A549 (cell line): ENCODE data around the gene ZNF608. TPM values are rescaled to one million over a fixed set of nuclear protein-coding genes. Genes with fewer than 3 reads are reported as not detected.

Experiments used
- ATAC-seq, 2 experiments: fragments of 200-7000 bp in 1 of 2; fragments of >200 bp in 1 of 2; cut with Nextera tagmentation in 1 of 2; cut with Tn5 transposase in 1 of 2; 3 replicates each; pipeline versions ENCODE4 v1.8.0 to v1.9.1; 2018 to 2020; ENCODE audit warnings: mild to moderate bottlenecking in 1 of 2, moderate library complexity in 1 of 2
- CTCF ChIA-PET: fragments of 300-600 bp; sonication (Branson Sonifier 250); formaldehyde crosslinking; extraction: SDS; loops from one replicate; lab custom pipeline; 2021; ENCODE audit warnings: antibody characterized with exemption, inconsistent platforms; lab: Yijun Ruan, JAX
- POLR2A ChIA-PET: fragments of 350-600 bp; formaldehyde crosslinking; extraction: SDS; loops from one replicate; lab custom pipeline; 2021; ENCODE audit warnings: antibody characterized with exemption, inconsistent platforms; lab: Yijun Ruan, JAX
- DNase-seq, 2 experiments: peaks; one replicate each; pipeline versions ENCODE4 v3.0.0 to v3.0.0-alpha.2; 2011 to 2016; ENCODE audit warnings: low read depth in 1 of 2, low spot score in 1 of 2
- FAIRE-seq: peaks from 2 replicates; lab custom pipeline; 2011; peaks lifted over from hg19 to GRCh38; lab: Jason Lieb, UNC
- H3K27ac ChIP-seq, 2 experiments: fragments of >200 bp; sonication (Bioruptor Twin); formaldehyde crosslinking; 3 replicates each; pipeline ENCODE4 v1.5.1; 2016 to 2017
- H3K4me1 ChIP-seq: fragments of >200 bp; sonication (Bioruptor Twin); formaldehyde crosslinking; 3 replicates; pipeline ENCODE4 v1.6.1; 2016
- H3K4me2 ChIP-seq: fragments of >200 bp; sonication (Bioruptor Twin); formaldehyde crosslinking; 3 replicates; pipeline ENCODE4 v1.6.1; 2016
- H3K4me3 ChIP-seq: fragments of >200 bp; sonication (Bioruptor Twin); formaldehyde crosslinking; 3 replicates; pipeline ENCODE4 v1.5.1; 2016
- H3K9me3 ChIP-seq: fragments of >200 bp; sonication (Bioruptor Twin); formaldehyde crosslinking; 3 replicates; pipeline ENCODE4 v1.6.1; 2016
- BHLHE40 ChIP-seq: IDR thresholded peaks from 2 replicates; pipeline ENCODE4 v1.6.1; 2012; ENCODE audit warnings: low read depth, low read length, inconsistent platforms
- CBX8 ChIP-seq: fragments of 200-600 bp; sonication (generic); IDR thresholded peaks from 2 replicates; pipeline ENCODE4 v1.6.1; 2016
- CHD4 ChIP-seq: fragments of 200-600 bp; sonication (generic); IDR thresholded peaks from 2 replicates; pipeline ENCODE4 v1.6.1; 2016; ENCODE audit warnings: antibody characterized with exemption, mild to moderate bottlenecking, borderline replicate concordance
- EHF ChIP-seq: fragments of 250-450 bp; sonication (Bioruptor Pico); IDR thresholded peaks from 2 replicates; pipeline ENCODE4 v1.5.0; 2020; ENCODE audit warnings: mild to moderate bottlenecking
- EP300 ChIP-seq, 2 experiments: fragments of >200 bp; sonication (Bioruptor Twin); formaldehyde crosslinking; IDR thresholded peaks; 2 replicates in 1 of 2; 3 replicates in 1 of 2; pipeline ENCODE4 v1.6.1; 2016 to 2017
- ESRRA ChIP-seq: fragments of 150-350 bp; IDR thresholded peaks from 2 replicates; pipeline ENCODE4 v1.6.1; 2014; ENCODE audit warnings: mild to moderate bottlenecking, low read length, borderline replicate concordance
- FOSB ChIP-seq: fragments of 250-450 bp; sonication (Bioruptor Pico); IDR thresholded peaks from 2 replicates; pipeline ENCODE4 v1.5.0; 2020; ENCODE audit warnings: mild to moderate bottlenecking, moderate library complexity
- HEYL ChIP-seq: fragments of 250-450 bp; sonication (Bioruptor Pico); IDR thresholded peaks from 2 replicates; pipeline ENCODE4 v1.8.0; 2021; ENCODE audit warnings: mild to moderate bottlenecking, moderate library complexity
- HOXB5 ChIP-seq: fragments of 250-450 bp; sonication (Bioruptor Pico); IDR thresholded peaks from 2 replicates; pipeline ENCODE4 v1.5.0; 2020; ENCODE audit warnings: mild to moderate bottlenecking, moderate library complexity
- JUN ChIP-seq, 2 experiments: fragments of >200 bp; sonication (Bioruptor Twin); formaldehyde crosslinking; IDR thresholded peaks; 2 replicates in 1 of 2; 3 replicates in 1 of 2; pipeline ENCODE4 v1.6.1; 2016 to 2017
- MAFK ChIP-seq: fragments of 450-650 bp; IDR thresholded peaks from 2 replicates; pipeline ENCODE4 v1.6.1; 2014; ENCODE audit not compliant: partially characterized antibody
- MAZ ChIP-seq: fragments of 150-350 bp; IDR thresholded peaks from 2 replicates; pipeline ENCODE4 v1.6.1; 2014; ENCODE audit warnings: antibody characterized with exemption, low read depth, low read length, borderline replicate concordance
- POLR2A ChIP-seq: IDR thresholded peaks from 2 replicates; pipeline ENCODE4 v1.6.1; 2012; ENCODE audit warnings: mild to moderate bottlenecking, low read length
- RAD21 ChIP-seq, 2 experiments: fragments of >200 bp in 1 of 2; sonication (Bioruptor Twin) in 1 of 2; formaldehyde crosslinking in 1 of 2; IDR thresholded peaks in 1 of 2; conservative IDR thresholded peaks in 1 of 2; 2 replicates in 1 of 2; 3 replicates in 1 of 2; pipeline ENCODE4 v1.6.1; 2012 to 2018; ENCODE audit warnings: inconsistent platforms in 1 of 2
- RFX5 ChIP-seq: fragments of 450-650 bp; IDR thresholded peaks from 2 replicates; pipeline ENCODE4 v1.7.1; 2014; ENCODE audit warnings: antibody characterized with exemption, mild to moderate bottlenecking, moderate library complexity
- RNF2 ChIP-seq: fragments of 200-600 bp; sonication (generic); IDR thresholded peaks from 2 replicates; pipeline ENCODE4 v1.6.1; 2016; ENCODE audit warnings: low read depth, mild to moderate bottlenecking, antibody characterized with exemption, moderate library complexity, borderline replicate concordance
- SREBF2 ChIP-seq: fragments of 450-650 bp; IDR thresholded peaks from 2 replicates; pipeline ENCODE4 v1.6.1; 2014; ENCODE audit warnings: mild to moderate bottlenecking, moderate library complexity
- TP53 ChIP-seq: fragments of 250-450 bp; sonication (Bioruptor Pico); IDR thresholded peaks from 2 replicates; pipeline ENCODE4 v1.5.0; 2021; ENCODE audit warnings: mild to moderate bottlenecking, moderate library complexity
- ZFP36 ChIP-seq: fragments of 450-650 bp; IDR thresholded peaks from 2 replicates; pipeline ENCODE4 v1.6.1; 2014; ENCODE audit warnings: borderline replicate concordance; ENCODE audit not compliant: partially characterized antibody
- ZSCAN20 ChIP-seq: fragments of 250-450 bp; sonication (Bioruptor Pico); IDR thresholded peaks from 2 replicates; pipeline ENCODE4 v1.8.0; 2022; ENCODE audit warnings: mild to moderate bottlenecking, moderate library complexity
- WGBS: methylation state at CpG from one replicate; pipeline ENCODE4 v1.1.6; 2017; ENCODE audit errors: missing lambda C conversion rate; 5-methylcytosine and 5-hydroxymethylcytosine counted together
- polyA plus RNA-seq, 4 experiments: library from polyadenylated mRNA; depleted of rRNA in 3 of 4; stranded (reverse); fragments of >200 nt; fragmentation: RNase III in 1 of 4; extraction: RNeasy Plus Mini Kit Qiagen cat#74134 plus additional on column Dnase treatment in 1 of 4; gene quantifications; 2 replicates in 3 of 4; 3 replicates in 1 of 4; pipeline ENCODE4 v1.2.3, GENCODE V29; 2011 to 2017
- TF ChIP-seq, protein P1 (sequence below): fragments of 450-650 bp; IDR thresholded peaks from 2 replicates; pipeline ENCODE4 v1.6.1; 2014; ENCODE audit warnings: antibody characterized with exemption
- TF ChIP-seq, protein P2 (sequence below): fragments of >200 bp; sonication (Bioruptor Twin); formaldehyde crosslinking; IDR thresholded peaks from 3 replicates; pipeline ENCODE4 v1.6.1; 2016
- TF ChIP-seq, protein P3 (sequence below): fragments of >200 bp; sonication (Bioruptor Twin); formaldehyde crosslinking; IDR thresholded peaks from 2 replicates; pipeline ENCODE4 v1.6.1; 2016
- TF ChIP-seq, protein P4 (sequence below): fragments of >200 bp; sonication (Bioruptor Twin); formaldehyde crosslinking; IDR thresholded peaks from 3 replicates; pipeline ENCODE4 v1.5.1; 2016
- TF ChIP-seq, protein P5 (sequence below): IDR thresholded peaks from 2 replicates; pipeline ENCODE4 v1.6.1; 2012

ZNF608 gene
- polyA plus RNA-seq, 2 of the 4 experiments (the other 2 are of a cell fraction): 0.77 to 1.8 TPM

DNA sequence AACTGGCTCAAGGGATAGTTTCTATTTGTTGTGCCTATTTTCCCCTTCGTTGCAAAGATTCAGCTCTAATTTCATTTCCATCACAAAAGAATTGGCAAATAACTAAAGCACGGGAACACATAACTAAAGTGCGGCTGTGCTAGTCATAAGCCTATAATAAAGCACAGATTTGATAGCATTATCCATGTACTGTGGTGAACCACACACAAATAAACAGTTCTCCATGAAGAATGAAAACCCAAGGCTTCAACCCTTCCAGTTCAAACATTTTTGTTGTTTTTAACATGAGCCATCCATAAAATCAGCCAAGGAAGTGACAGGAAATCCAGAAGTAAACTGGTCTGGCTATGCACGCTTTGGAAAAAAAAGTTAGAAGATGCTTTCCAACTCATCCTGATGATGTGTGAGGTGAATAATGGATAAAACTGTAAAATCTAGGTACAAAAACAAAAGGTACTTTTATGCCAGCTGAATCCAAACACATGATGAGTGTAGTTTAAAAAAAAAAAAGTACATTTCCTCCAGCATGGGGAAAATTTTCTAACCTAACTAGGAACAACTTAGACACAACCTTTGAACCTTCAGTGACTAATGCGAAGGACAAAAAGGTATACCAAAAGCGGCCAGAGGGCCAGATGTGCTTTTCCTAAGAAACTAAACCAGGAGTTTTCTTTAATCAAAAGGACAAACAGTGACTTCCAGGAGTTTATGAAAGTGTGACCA lies 10.2 kb downstream of the ZNF608 start:
- no peaks in the 10 kb centered on the region for H3K9me3 ChIP-seq
- DNase-seq (no peak), FAIRE-seq (no peak), ATAC-seq (no peak)
- WGBS: 77% methylated on average over 6 of the region's 6 CpGs
- TF ChIP-seq ZFP36 (no peak), CHD4 (no peak), FOSB (CRISPR knock-in tag) (no peak), HEYL (CRISPR knock-in tag) (no peak), RFX5 (no peak), EHF (CRISPR knock-in tag) (no peak), MAFK (no peak), SREBF2 (no peak), POLR2A (no peak), MAZ (no peak), EP300 (IDR thresholded peaks at IDR 0.05) (no peak)
- TF ChIP-seq, protein P1, sequence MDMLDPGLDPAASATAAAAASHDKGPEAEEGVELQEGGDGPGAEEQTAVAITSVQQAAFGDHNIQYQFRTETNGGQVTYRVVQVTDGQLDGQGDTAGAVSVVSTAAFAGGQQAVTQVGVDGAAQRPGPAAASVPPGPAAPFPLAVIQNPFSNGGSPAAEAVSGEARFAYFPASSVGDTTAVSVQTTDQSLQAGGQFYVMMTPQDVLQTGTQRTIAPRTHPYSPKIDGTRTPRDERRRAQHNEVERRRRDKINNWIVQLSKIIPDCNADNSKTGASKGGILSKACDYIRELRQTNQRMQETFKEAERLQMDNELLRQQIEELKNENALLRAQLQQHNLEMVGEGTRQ: no peak
- TF ChIP-seq, protein P2, sequence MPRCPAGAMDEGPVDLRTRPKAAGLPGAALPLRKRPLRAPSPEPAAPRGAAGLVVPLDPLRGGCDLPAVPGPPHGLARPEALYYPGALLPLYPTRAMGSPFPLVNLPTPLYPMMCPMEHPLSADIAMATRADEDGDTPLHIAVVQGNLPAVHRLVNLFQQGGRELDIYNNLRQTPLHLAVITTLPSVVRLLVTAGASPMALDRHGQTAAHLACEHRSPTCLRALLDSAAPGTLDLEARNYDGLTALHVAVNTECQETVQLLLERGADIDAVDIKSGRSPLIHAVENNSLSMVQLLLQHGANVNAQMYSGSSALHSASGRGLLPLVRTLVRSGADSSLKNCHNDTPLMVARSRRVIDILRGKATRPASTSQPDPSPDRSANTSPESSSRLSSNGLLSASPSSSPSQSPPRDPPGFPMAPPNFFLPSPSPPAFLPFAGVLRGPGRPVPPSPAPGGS: no peak
- H3K27ac ChIP-seq: no peak overlapping the region
- ChIA-PET CTCF (no interaction called here), POLR2A (interaction anchor here (0.6 kb wide), 1 partner anchor 10 kb away, joined by 3 read pairs; the partner anchor contains the start of gene ZNF608)
- no peak overlapping the region for H3K4me2 ChIP-seq
- peaks cover 3% of the 10 kb centered on the region; the same call in 2 of the 3 replicates for H3K4me1 ChIP-seq
- no peak overlapping the region for H3K4me3 ChIP-seq

DNA sequence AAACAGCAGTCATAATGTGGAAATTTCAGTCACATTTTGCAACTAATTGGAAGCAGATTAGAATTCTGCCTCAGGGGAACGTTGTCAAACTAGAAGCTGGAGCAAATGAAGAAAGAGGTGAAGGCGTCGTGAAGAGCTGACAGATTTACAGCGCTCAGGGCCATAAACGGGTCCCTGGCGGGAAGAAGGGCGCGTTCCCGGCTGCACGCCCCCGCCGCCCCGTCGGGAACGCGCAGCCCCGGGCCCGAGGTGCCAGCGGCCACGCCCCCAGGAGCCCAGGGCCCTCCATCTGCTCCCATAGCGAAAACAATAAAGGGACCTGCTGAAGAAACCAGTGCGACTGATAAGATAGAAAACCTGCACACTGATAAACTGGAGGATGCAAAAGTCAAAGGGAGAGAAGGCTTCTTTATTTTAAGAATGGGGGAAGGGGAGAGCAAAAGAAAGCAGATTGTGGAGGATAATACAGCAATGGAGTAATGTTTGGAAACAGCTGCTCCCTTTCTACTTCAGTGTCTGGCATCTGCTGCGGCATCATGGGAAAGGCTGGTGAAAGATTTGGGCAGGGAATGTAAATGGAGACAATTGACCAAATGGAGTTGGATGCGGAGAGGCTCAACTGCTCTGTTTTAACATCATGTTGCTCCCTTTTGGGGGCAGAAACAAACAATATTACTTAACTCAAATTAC lies 11.1 kb downstream of the ZNF608 start:
- CTCF ChIA-PET: no interaction called here
- H3K9me3 ChIP-seq: no peaks in the 10 kb centered on the region

More for the DNA sequence above, 11.1 kb downstream of the ZNF608 start:
- POLR2A ChIA-PET: no interaction called here
- 89% methylated on average over 24 of the region's 24 CpGs for WGBS
- H3K27ac ChIP-seq: no peak overlapping the region
- no peak for FAIRE-seq
- DNase-seq: no peak
- ATAC-seq: no peak
- H3K4me3 ChIP-seq: no peak overlapping the region
- H3K4me1 ChIP-seq: 0 out of 3 replicates have a peak, but pooled peaks cover 2% of the 10 kb centered on the region
- no peak overlapping the region for H3K4me2 ChIP-seq
- TF ChIP-seq ZFP36 (no peak), JUN (IDR thresholded peaks at IDR 0.05) (no peak), ZSCAN20 (CRISPR knock-in tag) (no peak), BHLHE40 (no peak), EP300 (IDR thresholded peaks at IDR 0.05) (no peak), RFX5 (no peak), CBX8 (no peak), ESRRA (no peak), FOSB (CRISPR knock-in tag) (no peak), TP53 (CRISPR knock-in tag) (no peak), HOXB5 (CRISPR knock-in tag) (no peak), RAD21 (conservative IDR thresholded peaks at IDR 0.05 in 1 of 2, IDR thresholded peaks at IDR 0.05 in 1 of 2) (no peak), RNF2 (no peak)
- TF ChIP-seq, protein P3, sequence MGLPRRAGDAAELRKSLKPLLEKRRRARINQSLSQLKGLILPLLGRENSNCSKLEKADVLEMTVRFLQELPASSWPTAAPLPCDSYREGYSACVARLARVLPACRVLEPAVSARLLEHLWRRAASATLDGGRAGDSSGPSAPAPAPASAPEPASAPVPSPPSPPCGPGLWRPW: no peak
- TF ChIP-seq, protein P4, sequence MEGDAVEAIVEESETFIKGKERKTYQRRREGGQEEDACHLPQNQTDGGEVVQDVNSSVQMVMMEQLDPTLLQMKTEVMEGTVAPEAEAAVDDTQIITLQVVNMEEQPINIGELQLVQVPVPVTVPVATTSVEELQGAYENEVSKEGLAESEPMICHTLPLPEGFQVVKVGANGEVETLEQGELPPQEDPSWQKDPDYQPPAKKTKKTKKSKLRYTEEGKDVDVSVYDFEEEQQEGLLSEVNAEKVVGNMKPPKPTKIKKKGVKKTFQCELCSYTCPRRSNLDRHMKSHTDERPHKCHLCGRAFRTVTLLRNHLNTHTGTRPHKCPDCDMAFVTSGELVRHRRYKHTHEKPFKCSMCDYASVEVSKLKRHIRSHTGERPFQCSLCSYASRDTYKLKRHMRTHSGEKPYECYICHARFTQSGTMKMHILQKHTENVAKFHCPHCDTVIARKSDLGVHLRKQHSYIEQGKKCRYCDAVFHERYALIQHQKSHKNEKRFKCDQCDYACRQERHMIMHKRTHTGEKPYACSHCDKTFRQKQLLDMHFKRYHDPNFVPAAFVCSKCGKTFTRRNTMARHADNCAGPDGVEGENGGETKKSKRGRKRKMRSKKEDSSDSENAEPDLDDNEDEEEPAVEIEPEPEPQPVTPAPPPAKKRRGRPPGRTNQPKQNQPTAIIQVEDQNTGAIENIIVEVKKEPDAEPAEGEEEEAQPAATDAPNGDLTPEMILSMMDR: no peak
- TF ChIP-seq, protein P2: no peak
- TF ChIP-seq, protein P5, sequence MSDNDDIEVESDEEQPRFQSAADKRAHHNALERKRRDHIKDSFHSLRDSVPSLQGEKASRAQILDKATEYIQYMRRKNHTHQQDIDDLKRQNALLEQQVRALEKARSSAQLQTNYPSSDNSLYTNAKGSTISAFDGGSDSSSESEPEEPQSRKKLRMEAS: no peak
